IMR-90 (cell line): ENCODE measurements around the gene ZG16B. TPM values are rescaled to one million over a fixed set of nuclear protein-coding genes. Genes with fewer than 3 reads are reported as not detected.

ENCODE experiments used
- ATAC-seq: fragments of 200-7000 bp; cut with Tn5 transposase; 2 replicates; pipeline ENCODE4 v1.9.1; 2020; ENCODE audit warnings: low read depth, mild to moderate bottlenecking, moderate library complexity
- BruUV-seq: library from RNA; stranded (reverse); fragments of 400-500 nt; replicated peaks from 2 replicates; lab custom pipeline; 2021; lab: Mats Ljungman, UMichigan
- CTCF ChIA-PET: fragments of 300-600 bp; formaldehyde crosslinking; extraction: SDS; loops from one replicate; lab custom pipeline; 2021; ENCODE audit warnings: antibody characterized with exemption; lab: Yijun Ruan, JAX
- POLR2A ChIA-PET: fragments of 300-600 bp; sonication (Branson Sonifier 250); formaldehyde crosslinking; loops from one replicate; lab custom pipeline; 2022; ENCODE audit warnings: antibody characterized with exemption; ENCODE audit not compliant: unreplicated experiment; lab: Charles Lee
- DNase-seq: peaks from one replicate; pipeline ENCODE4 v3.0.0; 2013
- H2AFZ ChIP-seq: replicated peaks from 2 replicates; pipeline ENCODE3; 2013; ENCODE audit warnings: low read length, mild to moderate bottlenecking; ENCODE audit not compliant: poor library complexity
- H2AK5ac ChIP-seq: 2 replicates; pipeline ENCODE4 v1.6.1; 2013; ENCODE audit warnings: low read depth, low read length, inconsistent platforms
- H2AK9ac ChIP-seq: replicated peaks from 2 replicates; pipeline ENCODE3; 2013; ENCODE audit warnings: mild to moderate bottlenecking, low read depth, low read length, moderate library complexity; ENCODE audit not compliant: poor library complexity
- H2BK120ac ChIP-seq: 2 replicates; pipeline ENCODE4 v1.6.1; 2013; ENCODE audit warnings: low read depth, low read length, inconsistent platforms
- H2BK15ac ChIP-seq: 3 replicates; pipeline ENCODE4 v1.6.1; 2013; ENCODE audit warnings: low read depth, low read length, inconsistent platforms
- H2BK20ac ChIP-seq: 2 replicates; pipeline ENCODE4 v1.6.1; 2013; ENCODE audit warnings: low read depth, mild to moderate bottlenecking, inconsistent platforms, low read length, moderate library complexity
- H2BK5ac ChIP-seq: 2 replicates; pipeline ENCODE4 v1.6.1; 2013; ENCODE audit warnings: mild to moderate bottlenecking, low read depth, low read length, inconsistent platforms; ENCODE audit not compliant: poor library complexity, severe bottlenecking
- H3K14ac ChIP-seq: replicated peaks from 2 replicates; pipeline ENCODE4 v1.6.1; 2013; ENCODE audit warnings: low read depth, low read length, inconsistent platforms
- H3K18ac ChIP-seq: 2 replicates; pipeline ENCODE4 v1.6.1; 2013; ENCODE audit warnings: low read depth, low read length, control low read depth
- H3K23ac ChIP-seq: 2 replicates; pipeline ENCODE4 v1.6.1; 2013; ENCODE audit warnings: low read depth, low read length, inconsistent platforms
- H3K27ac ChIP-seq: 2 replicates; pipeline ENCODE4 v1.5.1; 2013; ENCODE audit warnings: mild to moderate bottlenecking, control low read depth, low read length; ENCODE audit not compliant: insufficient read depth
- H3K27me3 ChIP-seq: 2 replicates; pipeline ENCODE4 v1.6.1; 2013; ENCODE audit warnings: low read length; ENCODE audit not compliant: control insufficient read depth, insufficient read depth
- H3K36me3 ChIP-seq: 2 replicates; pipeline ENCODE4 v1.6.1; 2013; ENCODE audit warnings: low read length, mixed read lengths; ENCODE audit not compliant: control insufficient read depth, insufficient read depth
- H3K4ac ChIP-seq: 2 replicates; pipeline ENCODE4 v1.6.1; 2013; ENCODE audit warnings: low read depth, low read length, inconsistent platforms
- H3K4me1 ChIP-seq: 2 replicates; pipeline ENCODE4 v1.6.1; 2013; ENCODE audit warnings: low read length, mixed read lengths; ENCODE audit not compliant: control insufficient read depth, insufficient read depth
- H3K4me2 ChIP-seq: 2 replicates; pipeline ENCODE4 v1.6.1; 2013; ENCODE audit warnings: low read depth, mild to moderate bottlenecking, control low read depth, low read length, moderate library complexity
- H3K4me3 ChIP-seq: 2 replicates; pipeline ENCODE4 v1.5.1; 2013; ENCODE audit warnings: low read depth, mild to moderate bottlenecking, control low read depth, low read length, moderate library complexity; ENCODE audit not compliant: insufficient read depth
- H3K56ac ChIP-seq: 2 replicates; pipeline ENCODE4 v1.6.1; 2013; ENCODE audit warnings: low read length, inconsistent platforms; ENCODE audit not compliant: insufficient read depth; ENCODE audit errors: extremely low read depth
- H3K79me1 ChIP-seq, 2 experiments: 2 replicates each; pipeline ENCODE4 v1.6.1; 2013; ENCODE audit warnings: low read length in 2 of 2, inconsistent platforms in 1 of 2, low read depth in 1 of 2
- H3K9ac ChIP-seq: 2 replicates; pipeline ENCODE4 v1.6.1; 2013; ENCODE audit warnings: low read depth, low read length, control low read depth
- H3K9me1 ChIP-seq: 2 replicates; pipeline ENCODE4 v1.6.1; 2013; ENCODE audit warnings: low read length, inconsistent platforms; ENCODE audit not compliant: insufficient read depth
- H3K9me3 ChIP-seq: 2 replicates; pipeline ENCODE4 v1.6.1; 2013; ENCODE audit warnings: low read length; ENCODE audit not compliant: control insufficient read depth, insufficient read depth
- H4K20me1 ChIP-seq: 2 replicates; pipeline ENCODE4 v1.6.1; 2013; ENCODE audit warnings: low read length, inconsistent platforms; ENCODE audit not compliant: insufficient read depth
- H4K5ac ChIP-seq: 2 replicates; pipeline ENCODE4 v1.6.1; 2013; ENCODE audit warnings: mild to moderate bottlenecking, low read depth, low read length, control low read depth
- H4K8ac ChIP-seq, 2 experiments: 2 replicates each; pipeline ENCODE4 v1.6.1; 2013; ENCODE audit warnings: low read depth in 2 of 2, low read length in 2 of 2, control low read depth in 1 of 2, inconsistent platforms in 1 of 2
- H4K91ac ChIP-seq: 2 replicates; pipeline ENCODE4 v1.6.1; 2013; ENCODE audit warnings: low read depth, low read length, inconsistent platforms; ENCODE audit not compliant: insufficient read depth
- CEBPB ChIP-seq: IDR thresholded peaks from 2 replicates; pipeline ENCODE4 v1.6.1; 2012; ENCODE audit warnings: low read depth, low read length, improper control_type of control experiment
- CHD1 ChIP-seq: IDR thresholded peaks from 2 replicates; pipeline ENCODE4 v1.6.1; 2012; ENCODE audit warnings: low read depth, low read length, improper control_type of control experiment
- FOS ChIP-seq: fragments of 150-350 bp; IDR thresholded peaks from 2 replicates; pipeline ENCODE4 v1.6.1; 2016; ENCODE audit warnings: low read depth, low read length
- MAFK ChIP-seq: IDR thresholded peaks from 2 replicates; pipeline ENCODE4 v1.6.1; 2012; ENCODE audit warnings: low read depth, low read length, improper control_type of control experiment
- NFE2L2 ChIP-seq: fragments of 150-350 bp; IDR thresholded peaks from 2 replicates; pipeline ENCODE4 v1.6.1; 2016; ENCODE audit warnings: low read depth, mild to moderate bottlenecking, low read length
- POLR2A ChIP-seq: IDR thresholded peaks from 2 replicates; pipeline ENCODE4 v1.6.1; 2012; ENCODE audit warnings: mild to moderate bottlenecking, low read depth, low read length
- RCOR1 ChIP-seq: IDR thresholded peaks from 2 replicates; pipeline ENCODE4 v1.6.1; 2012; ENCODE audit warnings: mild to moderate bottlenecking, low read length, improper control_type of control experiment; ENCODE audit not compliant: insufficient replicate concordance
- USF2 ChIP-seq: fragments of 150-350 bp; IDR thresholded peaks from 2 replicates; pipeline ENCODE4 v1.6.1; 2017; ENCODE audit warnings: mild to moderate bottlenecking, antibody characterized with exemption, low read length, low read depth
- WGBS, 2 experiments: methylation state at CpG; one replicate each; pipeline versions ENCODE4 v1.1.5 to v1.1.7; 2013; ENCODE audit warnings: missing lambda C conversion rate in 2 of 2; ENCODE audit not compliant: insufficient read length in 1 of 2; ENCODE audit errors: extremely low coverage in 2 of 2; 5-methylcytosine and 5-hydroxymethylcytosine counted together
- dilution Hi-C: fragments of 300-500 bp; cut with HindIII; formaldehyde crosslinking; loops from one replicate; pipeline ENCODE4 v1.14.3; 2018; ENCODE audit warnings: low sequenced_read_pairs; ENCODE audit not compliant: unreplicated experiment
- in situ Hi-C: fragments of 300-500 bp; cut with MboI; formaldehyde crosslinking; loops from 3 replicates; pipeline ENCODE4 v1.14.3; 2019; ENCODE audit warnings: low sequenced_read_pairs, inconsistent platforms, mixed read lengths
- intact Hi-C: fragments of 100-400 bp; cut with micrococcal nuclease; formaldehyde crosslinking; loops from 2 replicates; pipeline ENCODE4 v1.10.0; 2022
- polyA plus RNA-seq, 3 experiments: library from polyadenylated mRNA; depleted of rRNA; stranded (reverse); fragments of >200 nt; gene quantifications; 2 replicates each; pipeline ENCODE4 v1.2.3, GENCODE V29; 2012; ENCODE audit warnings: low replicate concordance in 1 of 3
- total RNA-seq: library from RNA; depleted of rRNA; stranded (reverse); fragments of >200 nt; gene quantifications from 2 replicates; pipeline ENCODE4 v1.2.3, GENCODE V29; 2012

ZG16B gene
- total and polyA plus RNA-seq, 2 of the 4 experiments (the other 2 are of a cell fraction), result 0.54 to 0.65 TPM

- H2AK9ac ChIP-seq, result no peak overlapping the region
- no peak overlapping the region for H4K5ac ChIP-seq
- no peak overlapping the region for H2AK5ac ChIP-seq
- no peaks in the 10 kb centered on the region for H3K4me1 ChIP-seq
- H3K9me3 ChIP-seq, result peaks cover 22% of the 10 kb centered on the region
- H3K23ac ChIP-seq, result no peak overlapping the region
- H3K4me2 ChIP-seq, result no peak overlapping the region
- no peaks in the 10 kb centered on the region for H4K20me1 ChIP-seq
- ChIA-PET CTCF (no interaction called here), POLR2A (no interaction called here)
- ATAC-seq (no peak), DNase-seq (no peak)
- no peaks in the 10 kb centered on the region for H3K79me1 ChIP-seq
- in situ Hi-C loops (no loop called here), dilution Hi-C loops (no loop called here), intact Hi-C loops (no loop called here)
- no peak overlapping the region for H2AFZ ChIP-seq
- H4K8ac ChIP-seq, result no peak overlapping the region
- no peak overlapping the region for H2BK20ac ChIP-seq
- no peaks in the 10 kb centered on the region for H3K36me3 ChIP-seq
- H3K9me1 ChIP-seq, result no peaks in the 10 kb centered on the region
- H2BK5ac ChIP-seq, result no peak overlapping the region
- no peak overlapping the region for H3K27ac ChIP-seq
- H3K4ac ChIP-seq, result no peak overlapping the region
- no peak overlapping the region for H3K18ac ChIP-seq
- no CpG with 5 or more reads among the region's 5 CpGs for WGBS, 2 experiments
- no peak overlapping the region for H3K9ac ChIP-seq
- H3K56ac ChIP-seq, result no peak overlapping the region
- H3K4me3 ChIP-seq, result no peak overlapping the region
- BruUV-seq, result no TSS peak
- H2BK15ac ChIP-seq, result no peak overlapping the region
- H3K27me3 ChIP-seq, result peaks cover 45% of the 10 kb centered on the region
- no peak overlapping the region for H4K91ac ChIP-seq
- H3K14ac ChIP-seq, result no peak overlapping the region
- H2BK120ac ChIP-seq, result no peak overlapping the region
- no peak for TF ChIP-seq USF2
- TF ChIP-seq FOS, result no peak
- TF ChIP-seq NFE2L2, result no peak
- TF ChIP-seq CHD1, result no peak
- no peak for TF ChIP-seq MAFK
- TF ChIP-seq RCOR1, result no peak
- no peak for TF ChIP-seq POLR2A
- TF ChIP-seq CEBPB, result no peak
Measured at GRCh38 chr16:2806286-2806685, 23.8 kb upstream of the ZG16B start.
